SU-DHL-6 (cell line): ENCODE results near the gene RFC1.

Experiments used
- EZH2phosphoT487 ChIP-seq: fragments of 200-600 bp; sonication (generic), shearing (Covaris generic); conservative IDR thresholded peaks from 2 replicates; pipeline ENCODE4 v1.6.1; 2018; ENCODE audit warnings: mild to moderate bottlenecking, antibody characterized with exemption, low read length, moderate library complexity, mixed read lengths
- TF ChIP-seq, protein P1 (sequence below): fragments of 200-600 bp; sonication (generic); IDR thresholded peaks from one replicate; pipeline ENCODE4 v1.5.1; 2017; ENCODE audit warnings: antibody characterized with exemption, mild to moderate bottlenecking, low read length, moderate library complexity; ENCODE audit not compliant: insufficient read depth, poor library complexity, severe bottlenecking

DNA sequence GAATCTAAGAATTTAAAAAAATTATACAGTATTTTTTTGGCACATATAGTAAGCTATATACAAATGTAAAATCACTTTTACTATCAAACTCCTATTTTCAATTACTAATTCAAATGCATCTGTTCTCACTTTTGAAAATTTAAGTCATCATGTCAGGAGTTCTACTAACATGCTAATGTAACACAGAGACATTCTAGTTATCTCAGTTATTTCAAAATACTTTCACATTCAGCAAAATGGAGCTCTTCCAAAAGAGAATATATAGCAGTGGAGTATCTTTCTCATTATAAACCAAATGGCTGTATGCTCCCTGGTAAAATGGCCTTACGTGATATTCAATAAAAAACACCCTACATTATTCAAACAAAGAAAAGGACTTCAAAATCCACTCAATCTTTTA lies 42.3 kb downstream of the RFC1 start:
- TF ChIP-seq, protein P1, sequence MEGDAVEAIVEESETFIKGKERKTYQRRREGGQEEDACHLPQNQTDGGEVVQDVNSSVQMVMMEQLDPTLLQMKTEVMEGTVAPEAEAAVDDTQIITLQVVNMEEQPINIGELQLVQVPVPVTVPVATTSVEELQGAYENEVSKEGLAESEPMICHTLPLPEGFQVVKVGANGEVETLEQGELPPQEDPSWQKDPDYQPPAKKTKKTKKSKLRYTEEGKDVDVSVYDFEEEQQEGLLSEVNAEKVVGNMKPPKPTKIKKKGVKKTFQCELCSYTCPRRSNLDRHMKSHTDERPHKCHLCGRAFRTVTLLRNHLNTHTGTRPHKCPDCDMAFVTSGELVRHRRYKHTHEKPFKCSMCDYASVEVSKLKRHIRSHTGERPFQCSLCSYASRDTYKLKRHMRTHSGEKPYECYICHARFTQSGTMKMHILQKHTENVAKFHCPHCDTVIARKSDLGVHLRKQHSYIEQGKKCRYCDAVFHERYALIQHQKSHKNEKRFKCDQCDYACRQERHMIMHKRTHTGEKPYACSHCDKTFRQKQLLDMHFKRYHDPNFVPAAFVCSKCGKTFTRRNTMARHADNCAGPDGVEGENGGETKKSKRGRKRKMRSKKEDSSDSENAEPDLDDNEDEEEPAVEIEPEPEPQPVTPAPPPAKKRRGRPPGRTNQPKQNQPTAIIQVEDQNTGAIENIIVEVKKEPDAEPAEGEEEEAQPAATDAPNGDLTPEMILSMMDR: no peak
- TF ChIP-seq EZH2phosphoT487: no peak
